GM19463 (cell line): ENCODE results near the gene PRSS27.
"Not testable (repeated sequence)": the region's sequence is repeated elsewhere in the genome, so short reads cannot be mapped to it uniquely, and the experiment has no call there.

Experiments
- ATAC-seq: cut with Tn5 transposase; IDR thresholded peaks from one replicate; pipeline ENCODE4 v1.9.1; 2021; ENCODE audit warnings: mild to moderate bottlenecking, moderate library complexity; ENCODE audit not compliant: unreplicated experiment

The PRSS27 gene

DNA sequence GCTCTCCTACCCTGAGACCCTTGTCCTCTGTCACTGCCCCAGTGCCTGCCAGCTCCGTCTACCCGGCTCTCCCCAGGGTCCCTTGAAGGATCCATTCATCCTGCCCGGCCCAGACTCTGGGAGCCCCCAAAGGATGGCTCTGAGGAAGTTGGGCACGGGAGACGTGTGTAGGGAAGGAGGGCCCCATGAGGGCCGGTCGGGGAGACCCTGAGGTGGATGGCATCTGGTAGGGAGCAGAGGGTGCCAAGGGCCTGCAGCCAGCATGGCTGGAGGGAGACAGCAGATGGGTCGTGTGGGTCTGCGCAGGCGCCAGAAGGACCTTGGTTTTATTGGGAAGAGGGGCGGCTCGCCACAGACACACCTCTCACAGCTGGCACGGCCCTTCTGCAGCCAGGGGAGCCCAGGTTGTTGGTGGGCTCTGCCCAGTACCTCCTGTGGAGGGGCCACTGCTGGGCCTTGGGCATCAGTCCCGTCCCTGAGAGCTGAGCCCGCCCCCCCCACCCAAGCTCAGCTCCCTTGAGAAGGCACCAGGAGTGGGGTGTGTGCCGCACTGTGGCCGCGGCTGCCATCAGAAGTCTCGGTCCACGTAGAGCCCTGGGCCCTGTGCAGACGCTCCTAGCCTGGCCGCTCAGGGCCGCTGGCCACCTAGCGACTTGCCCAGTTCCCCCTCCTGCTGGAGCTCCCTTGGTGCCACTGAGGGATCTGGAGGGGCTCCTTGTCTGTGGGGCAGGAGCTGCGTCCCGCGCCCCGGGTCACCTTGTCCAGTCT, 21.7 kb downstream of the PRSS27 start:
- ATAC-seq = no peak

DNA sequence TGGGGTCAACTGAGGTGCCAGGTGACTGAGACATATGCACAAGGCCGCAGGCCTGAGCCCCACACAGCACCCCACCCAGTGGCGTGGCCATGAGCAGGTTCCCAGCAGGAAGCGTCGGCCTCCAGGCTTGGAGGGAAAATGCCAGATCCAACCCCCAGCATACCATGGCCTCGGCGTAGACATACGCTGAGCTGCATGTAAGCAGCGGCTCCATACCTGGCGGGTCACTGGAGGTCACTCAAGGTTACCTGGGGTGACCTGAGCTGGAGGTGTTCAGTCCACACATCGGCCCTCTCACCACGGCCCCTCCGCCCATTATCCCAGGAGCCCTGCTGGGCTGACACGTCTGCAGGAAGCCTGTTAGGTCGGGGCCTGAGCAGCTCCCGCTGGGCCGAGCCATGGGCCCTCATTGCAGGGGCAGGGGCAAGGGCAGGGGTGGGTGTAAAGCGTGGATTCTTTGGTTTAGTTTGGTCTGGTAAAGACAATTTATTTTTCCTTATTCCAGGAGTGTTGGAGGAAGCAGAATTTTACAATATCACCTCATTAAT, 22.5 kb downstream of the PRSS27 start:
- no peak for ATAC-seq

DNA sequence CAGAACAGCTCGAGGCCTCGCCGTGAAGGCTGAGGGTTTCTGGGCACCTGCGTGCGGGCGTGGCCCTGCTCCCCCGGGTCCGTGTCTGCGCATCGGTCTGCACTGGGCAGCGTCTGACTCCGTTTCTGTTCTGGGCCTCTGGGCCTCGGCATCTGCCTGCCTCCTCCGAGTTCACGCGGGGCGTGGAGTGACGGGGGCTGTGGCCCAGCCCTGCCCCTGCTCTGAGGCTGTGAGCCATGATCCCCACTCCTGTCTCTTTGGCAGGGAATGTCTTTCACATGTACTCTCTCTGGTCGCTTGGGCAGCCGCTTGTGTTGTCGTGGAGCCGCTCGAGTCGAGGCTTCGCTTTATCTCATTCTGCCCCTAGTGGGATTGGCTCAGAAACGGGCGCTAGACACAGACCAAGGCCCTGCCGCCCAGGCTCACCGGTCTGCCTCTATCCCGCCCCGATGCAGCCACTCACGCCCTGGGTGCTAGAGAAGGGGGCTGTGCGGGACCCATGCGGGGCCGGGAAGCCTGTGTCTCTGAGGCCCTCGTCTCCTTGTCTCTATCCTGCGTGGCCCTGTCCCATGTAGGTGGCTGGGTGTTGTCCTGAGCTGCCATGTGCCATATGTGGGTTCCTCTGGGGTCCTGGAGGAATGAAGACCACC, 23.3 kb downstream of the PRSS27 start:
- not testable (repeated sequence) for ATAC-seq

DNA sequence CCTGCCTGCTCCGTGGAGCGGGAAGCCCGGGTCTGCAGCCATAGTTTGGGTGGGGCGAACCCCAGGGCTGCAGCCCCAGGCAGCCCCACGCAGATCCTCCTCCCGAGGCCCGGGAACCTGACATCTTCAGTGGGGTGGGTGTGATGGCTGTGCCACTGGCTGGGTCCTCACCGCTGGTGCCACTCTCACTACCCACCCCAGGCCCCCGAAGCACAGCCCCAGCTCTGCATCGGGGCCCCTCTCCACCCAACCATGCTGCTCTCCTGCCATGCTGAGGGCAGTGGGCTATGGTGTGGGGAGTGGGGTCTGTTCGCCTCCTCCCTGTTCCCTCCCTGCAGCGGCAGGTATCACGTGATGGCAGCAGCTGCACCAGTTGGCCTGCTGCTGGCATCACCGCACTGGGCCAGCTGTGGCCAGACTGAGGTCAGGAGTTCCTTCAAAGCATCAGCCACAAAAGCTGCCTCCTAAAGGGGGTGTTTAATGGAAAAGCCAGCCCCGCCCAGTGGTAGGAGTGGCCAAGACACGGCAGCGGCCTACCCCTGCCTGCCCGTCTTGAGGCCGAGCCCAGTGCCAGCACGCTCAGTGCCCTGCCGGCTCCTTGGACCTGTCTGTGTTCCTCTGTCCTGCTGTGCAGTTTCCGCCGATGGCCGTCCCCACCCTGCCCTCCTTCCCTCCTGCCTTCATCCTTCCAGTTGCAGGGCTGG, 26.9 kb downstream of the PRSS27 start:
- ATAC-seq = no peak

DNA sequence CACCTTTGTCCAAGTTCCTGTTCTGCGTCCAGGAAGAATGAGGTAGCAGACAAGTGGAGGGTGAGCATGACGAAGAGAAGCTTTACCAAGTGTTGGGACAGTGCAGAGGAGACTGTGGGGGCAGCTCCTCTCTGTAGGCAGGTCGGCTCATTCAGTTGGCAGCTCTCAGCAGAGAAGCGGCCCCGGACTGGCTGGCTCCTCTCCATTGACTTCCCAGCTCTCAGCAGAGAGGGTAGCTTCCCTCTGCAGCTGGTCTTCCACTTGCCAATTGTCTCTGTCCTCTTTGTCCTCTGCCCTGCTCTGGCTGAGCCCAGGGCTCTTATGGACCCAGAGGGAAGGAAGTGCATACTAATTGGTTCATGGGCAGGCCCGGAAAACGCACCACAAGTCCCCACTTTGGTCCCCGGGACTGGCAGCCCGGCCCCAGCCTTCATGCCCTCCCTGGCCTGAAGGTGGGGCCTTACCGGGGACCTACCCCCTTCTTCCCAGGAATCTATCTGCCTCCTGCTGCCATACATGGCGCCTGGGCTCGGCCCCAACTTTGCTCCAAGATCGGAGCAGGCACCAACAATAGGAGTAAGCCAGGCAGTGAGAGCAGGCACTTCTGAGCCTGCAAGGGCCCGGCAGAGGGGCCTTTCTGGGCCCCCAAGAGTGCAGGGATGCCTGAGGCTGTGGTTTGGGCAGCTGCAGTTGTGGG, 27.6 kb downstream of the PRSS27 start:
- no peak for ATAC-seq

DNA sequence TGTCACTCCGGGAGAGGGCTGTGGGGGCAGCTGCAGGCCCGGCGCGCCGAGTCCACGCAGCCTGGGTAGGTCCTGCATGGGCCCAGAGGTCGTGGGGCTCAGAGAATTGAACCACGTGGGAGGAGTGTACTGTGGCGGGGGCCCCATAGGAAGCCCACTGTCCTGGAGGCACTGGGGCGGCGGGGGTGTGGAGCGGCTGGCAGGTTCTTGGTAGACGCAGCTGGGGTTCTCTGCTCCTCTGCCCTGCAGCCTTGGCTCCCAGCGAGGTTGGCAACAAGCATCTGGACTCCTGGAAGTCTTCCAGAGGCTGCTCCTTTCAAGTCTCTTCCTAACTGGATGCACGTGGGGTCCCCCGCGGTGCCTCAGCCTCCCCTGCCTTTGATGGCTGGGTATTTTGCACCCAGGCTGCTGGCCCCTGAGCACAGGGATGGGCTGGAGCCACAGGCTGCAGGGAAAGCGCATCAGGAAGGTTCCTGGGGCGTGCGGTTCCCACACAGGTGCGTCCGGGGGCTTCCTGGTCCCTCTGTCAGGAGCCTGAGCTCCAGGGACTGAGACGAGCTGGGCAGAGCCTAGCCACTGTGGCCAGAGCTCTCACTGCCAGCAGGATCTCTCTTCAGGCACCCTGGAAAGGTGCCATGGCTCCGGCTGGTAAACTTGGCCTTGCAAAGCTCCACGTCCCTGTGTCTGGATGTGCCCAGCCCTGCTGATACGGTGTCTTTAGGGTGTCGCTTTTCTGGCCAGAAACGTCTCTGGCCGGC, 28.4 kb downstream of the PRSS27 start:
- ATAC-seq = no peak

DNA sequence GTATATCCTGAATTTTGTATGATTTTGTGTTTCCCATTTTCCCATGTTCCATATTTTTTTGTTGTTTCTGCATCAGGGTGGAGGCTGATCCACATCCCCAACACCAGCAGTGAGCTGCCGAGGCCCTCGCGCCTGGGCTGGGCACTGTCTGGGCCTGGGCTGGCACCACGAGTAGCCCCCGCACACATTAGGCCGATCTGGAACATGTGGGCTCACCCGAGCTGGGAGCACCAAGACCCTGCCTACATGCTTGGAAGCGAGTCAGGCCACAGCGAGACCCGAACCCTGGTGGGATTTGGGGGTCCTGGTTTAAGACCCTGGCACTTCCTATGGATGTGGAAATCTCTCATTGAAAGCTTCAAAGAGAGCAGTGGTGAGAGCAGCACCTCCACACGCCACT, 29.2 kb downstream of the PRSS27 start:
- ATAC-seq = no peak

DNA sequence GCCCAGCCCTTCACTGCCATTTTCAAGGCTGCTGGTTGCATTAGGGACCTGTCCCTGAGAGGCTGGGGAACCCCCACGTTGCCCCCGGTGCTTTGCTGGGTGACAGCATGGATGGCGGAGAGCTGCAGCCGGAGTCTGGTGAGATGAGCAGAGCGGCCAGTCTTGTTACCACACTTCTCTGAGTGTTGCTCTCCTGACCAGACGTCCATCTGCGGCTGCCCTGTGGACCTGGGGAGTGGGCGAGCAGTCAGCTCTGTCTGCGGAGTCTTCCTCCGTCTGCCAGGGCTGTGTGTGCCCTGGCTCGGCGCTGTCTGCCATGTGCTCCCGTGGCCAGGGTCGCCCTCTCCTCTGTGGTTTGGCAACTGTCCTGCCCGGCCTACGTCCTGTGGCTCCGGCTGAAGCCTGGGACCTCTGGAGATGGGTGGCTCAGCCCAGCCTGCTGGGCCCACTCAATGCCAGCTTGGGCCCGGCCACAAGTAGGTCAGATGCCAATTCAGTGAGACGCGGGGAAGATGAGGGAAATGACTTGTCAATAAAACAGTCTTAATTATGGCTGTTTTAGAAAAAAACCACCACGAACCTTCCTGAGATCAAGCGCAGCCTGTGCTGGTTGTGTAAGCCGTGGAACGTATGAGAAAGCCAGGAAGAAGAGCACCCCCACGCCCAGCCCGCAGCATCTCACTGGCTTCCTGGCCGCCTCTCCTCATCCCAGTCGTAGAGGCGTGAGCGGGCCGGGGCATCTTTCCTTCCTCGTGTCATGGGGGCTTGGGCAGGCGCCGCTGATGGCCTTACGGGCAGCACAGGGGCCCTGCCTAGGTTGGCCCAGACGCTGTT, 29.8 kb downstream of the PRSS27 start:
- no peak for ATAC-seq

DNA sequence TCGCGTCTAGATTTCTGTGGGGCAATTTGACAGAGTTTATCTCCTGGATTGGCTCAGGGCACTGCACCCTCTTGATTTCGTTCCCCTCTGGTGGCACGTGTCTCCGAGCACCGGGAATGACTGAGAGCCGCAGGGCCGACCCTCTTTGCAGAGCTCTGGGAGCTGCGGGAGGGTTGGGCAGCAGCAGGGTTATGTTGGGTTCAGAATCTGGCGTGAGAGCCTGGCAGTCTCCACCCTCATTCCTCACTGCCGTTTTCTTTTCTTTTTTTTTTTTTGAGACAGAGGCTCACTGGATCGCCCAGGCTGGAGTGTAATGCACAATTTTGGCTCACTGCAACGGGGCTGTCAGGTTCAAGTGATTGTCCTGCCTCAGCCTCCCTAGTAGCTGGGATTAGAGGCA, 30.6 kb downstream of the PRSS27 start:
- ATAC-seq = not testable (repeated sequence)

DNA sequence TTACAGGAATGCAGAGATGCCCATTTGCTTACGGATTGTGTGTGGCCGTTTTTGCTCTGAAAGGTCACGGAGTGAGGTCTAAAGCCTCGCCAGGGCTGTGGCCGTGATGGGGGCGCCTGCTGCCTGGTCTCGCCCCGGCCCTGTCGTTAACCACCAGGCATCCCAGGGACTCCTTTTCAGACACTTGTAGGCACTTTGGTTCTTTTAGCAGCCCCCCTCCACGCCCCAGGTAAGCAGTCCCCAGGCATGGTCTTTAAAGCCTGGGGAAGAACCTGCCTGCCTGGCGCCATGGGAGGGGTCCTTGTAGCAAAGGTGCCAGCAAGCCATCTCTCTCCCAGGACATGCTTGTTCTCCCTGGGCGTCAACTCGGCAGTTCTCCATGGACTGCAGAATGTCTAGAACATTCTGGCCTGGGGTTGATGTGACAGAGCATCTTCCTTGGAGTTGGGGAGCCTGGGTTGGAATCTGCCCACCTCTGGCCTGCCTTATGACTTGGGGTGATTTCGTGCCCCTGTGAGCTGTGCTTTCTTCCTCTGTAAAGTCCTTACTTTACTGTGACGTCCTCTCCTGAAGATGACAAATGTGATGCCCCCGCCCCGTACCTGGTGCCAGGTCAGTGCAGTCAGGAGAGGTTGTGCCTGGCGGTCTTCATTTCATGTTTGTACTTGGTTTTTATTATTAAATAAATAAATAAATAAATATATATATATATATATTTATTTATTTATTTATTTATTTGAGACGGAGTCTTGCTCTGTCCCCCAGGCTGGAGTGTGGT, 32.3 kb downstream of the PRSS27 start:
- ATAC-seq = no peak

DNA sequence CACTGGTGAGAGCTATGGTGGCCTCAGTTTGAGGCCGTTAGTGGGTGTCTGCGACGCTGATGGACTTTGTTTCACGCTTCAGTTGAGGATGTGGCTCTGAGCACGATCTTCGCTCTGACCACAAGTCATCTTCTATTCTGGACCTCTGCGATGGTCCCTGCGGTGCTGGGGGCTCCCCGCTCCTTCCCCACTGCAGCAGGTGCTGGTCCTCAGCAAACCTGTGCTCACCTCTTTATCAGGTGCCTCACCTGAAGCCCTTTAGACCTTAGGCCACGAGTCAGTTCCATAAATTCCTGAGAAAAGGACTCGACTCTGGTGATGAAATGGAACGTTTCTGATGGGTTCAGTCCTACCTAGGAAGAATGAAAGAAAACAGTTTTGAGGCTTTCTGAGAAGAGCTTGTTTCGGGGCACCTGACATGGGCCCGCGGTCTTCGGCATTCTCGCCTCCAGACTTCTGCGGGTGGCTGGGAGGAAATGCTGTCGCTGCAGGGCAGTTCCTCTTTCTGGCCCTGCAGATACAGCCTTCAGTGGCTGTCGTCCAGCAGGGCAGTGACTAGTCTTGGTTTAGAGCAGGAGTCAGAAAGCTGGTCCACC, 33.0 kb downstream of the PRSS27 start:
- no peak for ATAC-seq

DNA sequence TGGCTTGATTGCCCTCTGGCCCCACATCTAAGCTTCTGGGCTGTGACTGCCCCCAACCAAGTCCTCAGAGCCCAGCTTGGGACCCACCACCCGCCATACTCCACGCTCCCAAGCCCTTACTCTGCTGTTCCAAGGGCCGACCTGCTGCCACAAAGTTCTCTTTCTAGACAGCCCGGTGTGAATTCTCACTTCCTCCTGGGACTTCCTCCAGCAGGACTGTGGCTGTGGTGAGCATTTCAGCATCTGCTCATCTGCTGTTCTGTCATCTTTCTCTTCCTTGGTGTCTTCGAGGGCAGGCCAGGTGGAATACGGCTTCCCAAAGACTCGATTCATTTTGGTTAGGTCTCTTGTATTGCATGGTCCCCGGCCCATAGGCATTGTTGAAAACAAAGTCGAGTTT, 33.9 kb downstream of the PRSS27 start:
- ATAC-seq = not testable (repeated sequence)

DNA sequence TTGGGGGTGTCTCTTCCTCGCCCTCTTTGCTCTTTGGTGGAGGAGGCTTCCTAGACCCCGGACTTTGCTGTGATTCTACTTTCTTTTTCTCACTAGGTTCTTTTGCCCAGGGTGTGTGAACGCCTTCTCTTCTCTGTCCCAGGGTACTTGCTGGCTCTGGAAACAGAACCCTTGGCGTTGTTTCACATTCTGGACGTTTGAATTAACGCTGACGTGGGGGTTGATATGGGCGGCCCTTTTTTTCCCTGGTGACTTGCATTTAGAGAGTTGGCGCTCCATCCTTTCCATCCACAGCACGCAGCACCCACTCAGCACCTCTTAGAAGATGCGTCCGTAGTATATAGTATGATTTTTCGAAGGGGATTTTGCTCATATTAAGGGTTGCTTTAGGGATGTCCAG, 37.0 kb downstream of the PRSS27 start:
- ATAC-seq = not testable (repeated sequence)

DNA sequence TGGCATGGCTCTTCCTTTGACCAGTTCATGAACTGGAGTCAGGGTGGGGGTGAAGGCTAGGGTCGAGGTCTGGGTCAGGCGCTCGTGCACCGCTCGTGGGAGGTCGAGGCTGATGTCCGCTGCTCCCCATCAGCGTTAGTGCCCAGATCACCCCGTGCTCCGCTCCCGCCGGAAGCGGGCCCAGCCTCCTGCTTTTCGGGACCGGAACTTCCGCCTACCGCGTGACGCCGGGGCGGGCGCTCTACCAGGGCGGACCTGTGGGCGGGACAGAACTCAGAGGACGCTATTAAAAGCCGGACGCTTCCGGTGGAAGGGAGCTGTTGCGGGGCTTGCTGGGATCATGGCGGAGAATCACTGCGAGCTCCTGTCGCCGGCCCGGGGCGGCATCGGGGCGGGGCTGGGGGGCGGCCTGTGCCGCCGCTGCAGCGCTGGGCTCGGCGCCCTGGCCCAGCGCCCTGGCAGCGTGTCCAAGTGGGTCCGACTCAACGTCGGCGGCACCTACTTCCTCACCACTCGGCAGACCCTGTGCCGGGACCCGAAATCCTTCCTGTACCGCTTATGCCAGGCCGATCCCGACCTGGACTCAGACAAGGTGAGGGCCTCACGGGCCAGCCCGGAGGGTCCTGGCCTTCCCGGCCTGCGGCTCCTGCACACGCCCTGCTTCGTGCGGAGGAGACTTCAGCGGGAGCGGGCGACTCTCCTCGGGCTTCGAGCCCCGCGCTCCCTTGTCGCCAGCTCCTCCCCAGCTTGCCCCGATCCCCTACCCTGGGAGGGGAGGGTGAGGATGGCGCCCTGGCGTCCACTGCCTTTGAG, 37.6 kb downstream of the PRSS27 start, which contains the start of gene KCTD5:
KCTD5 (plus strand) TSS at position 315 of the 813 bp plus-strand sequence; CDS start at position 341, 26 bp downstream.
- ATAC-seq = peak; percentile 65

DNA sequence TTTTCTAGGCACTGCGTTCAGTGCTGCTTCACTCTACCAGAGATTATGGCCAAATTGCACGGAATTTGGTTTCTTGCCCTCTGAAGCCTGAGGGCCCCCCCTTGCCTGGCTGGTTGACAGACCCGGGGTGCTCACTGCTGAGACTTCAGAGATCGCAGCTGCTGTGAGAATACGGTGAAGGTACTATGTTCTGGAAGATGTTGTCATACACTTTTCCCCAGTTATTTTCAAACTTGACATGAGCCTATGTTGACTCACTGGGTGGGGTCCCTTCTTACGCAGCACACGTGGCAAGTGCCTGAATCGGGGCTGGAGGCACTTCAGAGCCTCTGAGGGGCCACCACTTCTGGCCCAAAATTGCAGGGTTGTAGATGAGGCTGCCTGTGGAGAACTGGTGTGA, 39.7 kb downstream of the PRSS27 start:
- not testable (repeated sequence) for ATAC-seq

DNA sequence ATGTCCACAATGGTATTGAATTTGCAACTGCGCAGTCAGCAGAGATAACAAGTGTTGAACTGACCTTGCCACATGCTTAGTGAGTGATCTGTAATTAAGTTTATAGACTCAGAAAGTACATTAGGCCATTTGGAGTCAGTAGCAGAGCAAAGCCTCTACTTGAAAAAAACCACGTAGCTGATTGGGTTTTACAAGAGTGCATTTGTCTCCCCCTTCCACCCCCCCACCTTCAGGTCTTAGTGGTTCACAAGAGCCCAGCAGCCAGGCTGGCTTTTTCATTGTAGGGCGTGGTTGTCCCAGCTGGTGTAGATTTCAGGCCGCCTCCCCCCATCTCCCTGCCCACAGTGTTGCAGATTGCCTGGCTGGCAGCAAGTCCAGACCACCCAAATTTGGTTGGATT, 40.1 kb downstream of the PRSS27 start:
- ATAC-seq = not testable (repeated sequence)
